ENCODE results near the gene SEMA7A.

The SEMA7A gene

DNA sequence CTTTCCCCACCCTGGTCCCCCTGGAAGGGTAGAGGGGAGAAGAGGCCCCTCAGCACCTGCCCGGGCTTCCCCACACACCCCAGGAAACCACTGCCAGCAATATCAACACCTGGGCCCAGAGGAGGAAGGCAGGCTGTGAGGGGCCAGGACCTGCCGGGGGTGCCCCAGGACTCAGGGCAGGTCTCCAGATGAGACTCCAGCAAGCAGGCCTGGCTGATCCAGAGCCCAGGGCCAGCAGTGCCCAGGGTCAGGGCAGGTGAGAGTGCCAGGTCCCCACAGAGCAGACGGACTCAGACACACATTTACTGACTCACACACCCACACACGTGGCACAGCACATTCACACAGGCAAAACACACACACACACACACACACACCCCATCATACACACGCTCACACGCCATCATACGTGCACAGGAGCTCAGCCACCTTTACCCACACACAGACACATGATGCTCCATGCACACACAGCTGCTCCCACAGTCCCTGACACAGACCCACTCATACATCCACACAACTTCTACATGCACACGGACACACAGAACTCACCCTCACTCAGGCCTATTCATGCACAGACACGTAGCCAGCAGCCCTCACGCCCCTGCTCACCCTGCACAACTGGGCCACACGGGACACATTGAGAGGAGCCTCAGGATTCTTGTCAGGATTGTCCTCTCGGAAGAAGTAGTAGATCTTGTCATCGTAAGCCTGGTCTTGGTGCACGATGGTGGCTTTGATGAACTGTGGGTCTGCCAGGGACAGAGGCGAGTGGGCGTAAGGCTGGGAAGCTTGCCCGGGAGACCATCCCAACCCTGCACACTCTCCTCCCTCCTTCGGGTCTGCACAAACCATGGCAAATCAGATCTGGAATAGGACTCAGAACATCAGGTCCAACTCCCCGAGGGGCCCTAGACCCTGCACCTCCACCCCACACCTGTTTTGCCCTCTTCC is 17.5 kb downstream of the SEMA7A start:
- Histone ChIP-seq H3K27ac (no peak overlapping the region), H3K4me3 (ENCODE audit: low read depth, low read length) (no peak overlapping the region), H3K27me3 (replicated peaks) (no peaks in the 10 kb centered on the region), H3K36me3 (replicated peaks) (peaks cover 54% of the 10 kb centered on the region)
- DNase-seq = no peak
- TF ChIP-seq, protein P1, sequence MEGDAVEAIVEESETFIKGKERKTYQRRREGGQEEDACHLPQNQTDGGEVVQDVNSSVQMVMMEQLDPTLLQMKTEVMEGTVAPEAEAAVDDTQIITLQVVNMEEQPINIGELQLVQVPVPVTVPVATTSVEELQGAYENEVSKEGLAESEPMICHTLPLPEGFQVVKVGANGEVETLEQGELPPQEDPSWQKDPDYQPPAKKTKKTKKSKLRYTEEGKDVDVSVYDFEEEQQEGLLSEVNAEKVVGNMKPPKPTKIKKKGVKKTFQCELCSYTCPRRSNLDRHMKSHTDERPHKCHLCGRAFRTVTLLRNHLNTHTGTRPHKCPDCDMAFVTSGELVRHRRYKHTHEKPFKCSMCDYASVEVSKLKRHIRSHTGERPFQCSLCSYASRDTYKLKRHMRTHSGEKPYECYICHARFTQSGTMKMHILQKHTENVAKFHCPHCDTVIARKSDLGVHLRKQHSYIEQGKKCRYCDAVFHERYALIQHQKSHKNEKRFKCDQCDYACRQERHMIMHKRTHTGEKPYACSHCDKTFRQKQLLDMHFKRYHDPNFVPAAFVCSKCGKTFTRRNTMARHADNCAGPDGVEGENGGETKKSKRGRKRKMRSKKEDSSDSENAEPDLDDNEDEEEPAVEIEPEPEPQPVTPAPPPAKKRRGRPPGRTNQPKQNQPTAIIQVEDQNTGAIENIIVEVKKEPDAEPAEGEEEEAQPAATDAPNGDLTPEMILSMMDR (IDR thresholded peaks at IDR 0.05; ENCODE audit: low read depth, low read length, missing control alignments) = no peak
- in situ Hi-C loops (cut with HindIII; ENCODE audit: low pct_ligation_motif_present, low sequenced_read_pairs) = no loop called here

DNA sequence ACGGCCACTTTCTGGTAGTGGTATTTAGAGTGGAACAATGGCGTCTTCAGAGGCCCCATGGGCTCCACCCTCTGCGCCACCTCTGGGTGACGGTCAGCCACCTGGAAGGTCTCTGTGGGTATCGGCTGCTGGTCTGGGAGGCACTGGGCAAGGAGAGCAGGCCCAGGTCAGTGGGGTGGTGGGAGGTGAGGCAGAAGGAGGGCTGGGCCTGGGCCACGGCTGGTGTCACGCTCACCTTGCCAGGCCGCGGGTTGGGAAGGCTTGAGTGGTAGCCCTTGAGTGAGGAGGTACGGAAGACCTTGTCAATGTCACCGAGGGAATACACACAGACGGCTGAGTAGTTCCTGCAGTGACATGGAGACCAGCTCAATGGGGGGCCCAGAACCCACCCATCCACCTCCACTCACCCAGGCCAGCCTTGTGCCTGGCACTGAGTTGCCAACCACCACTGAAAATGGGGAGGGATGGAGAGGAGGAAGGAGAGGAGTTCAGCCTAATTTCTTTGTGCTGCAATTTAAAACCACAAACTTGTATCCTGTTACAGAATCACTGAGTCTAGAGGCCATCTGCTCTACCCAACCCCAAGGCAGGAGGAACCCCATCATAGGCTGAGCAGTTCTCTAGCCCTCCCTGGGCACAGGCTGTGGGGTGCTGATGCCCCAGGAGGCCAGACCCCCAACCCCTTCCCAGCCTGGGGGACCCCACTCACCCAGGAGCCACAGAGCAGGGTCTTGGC is 19.0 kb downstream of the SEMA7A start:
- Histone ChIP-seq H3K36me3 (replicated peaks) (peaks cover 67% of the 10 kb centered on the region), H3K4me3 (ENCODE audit: low read depth, low read length) (no peak overlapping the region), H3K27ac (no peak overlapping the region), H3K27me3 (replicated peaks) (no peaks in the 10 kb centered on the region)
- no peak for DNase-seq
- TF ChIP-seq, protein P1 (IDR thresholded peaks at IDR 0.05; ENCODE audit: low read depth, low read length, missing control alignments) = no peak
- in situ Hi-C loops (cut with HindIII; ENCODE audit: low pct_ligation_motif_present, low sequenced_read_pairs) = no loop called here

DNA sequence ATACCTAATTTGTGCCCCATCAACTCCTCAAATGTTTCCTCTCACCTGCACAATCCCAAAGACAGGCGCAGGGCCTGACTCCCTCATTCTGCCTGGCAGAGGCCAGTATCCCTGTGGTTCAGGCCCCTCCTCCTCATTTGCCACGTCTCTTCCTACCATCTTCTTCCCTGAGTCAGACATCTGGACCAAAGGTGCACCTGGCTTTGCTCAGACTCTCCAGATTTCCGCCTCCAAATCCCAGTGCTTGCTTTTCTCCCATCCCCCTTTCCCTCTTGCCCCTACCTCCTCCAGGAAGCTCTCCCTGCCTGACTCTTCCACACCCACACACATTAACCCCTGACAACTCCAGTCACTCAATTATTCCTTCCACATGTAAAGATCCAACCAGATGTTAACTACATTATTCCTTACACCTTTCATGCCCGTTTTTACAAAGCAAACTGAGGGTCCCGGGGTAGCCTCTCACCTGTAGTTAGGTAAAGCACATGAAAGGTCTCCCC is 19.6 kb downstream of the SEMA7A start:
- no peak overlapping the region for H3K4me3 ChIP-seq (ENCODE audit: low read depth, low read length)
- in situ Hi-C loops (cut with HindIII; ENCODE audit: low pct_ligation_motif_present, low sequenced_read_pairs) = no loop called here
- TF ChIP-seq, protein P1 (IDR thresholded peaks at IDR 0.05; ENCODE audit: low read depth, low read length, missing control alignments) = no peak
- H3K27me3 ChIP-seq (replicated peaks) = no peaks in the 10 kb centered on the region
- no peak overlapping the region for H3K27ac ChIP-seq
- peaks cover 67% of the 10 kb centered on the region for H3K36me3 ChIP-seq (replicated peaks)
- DNase-seq = no peak

DNA sequence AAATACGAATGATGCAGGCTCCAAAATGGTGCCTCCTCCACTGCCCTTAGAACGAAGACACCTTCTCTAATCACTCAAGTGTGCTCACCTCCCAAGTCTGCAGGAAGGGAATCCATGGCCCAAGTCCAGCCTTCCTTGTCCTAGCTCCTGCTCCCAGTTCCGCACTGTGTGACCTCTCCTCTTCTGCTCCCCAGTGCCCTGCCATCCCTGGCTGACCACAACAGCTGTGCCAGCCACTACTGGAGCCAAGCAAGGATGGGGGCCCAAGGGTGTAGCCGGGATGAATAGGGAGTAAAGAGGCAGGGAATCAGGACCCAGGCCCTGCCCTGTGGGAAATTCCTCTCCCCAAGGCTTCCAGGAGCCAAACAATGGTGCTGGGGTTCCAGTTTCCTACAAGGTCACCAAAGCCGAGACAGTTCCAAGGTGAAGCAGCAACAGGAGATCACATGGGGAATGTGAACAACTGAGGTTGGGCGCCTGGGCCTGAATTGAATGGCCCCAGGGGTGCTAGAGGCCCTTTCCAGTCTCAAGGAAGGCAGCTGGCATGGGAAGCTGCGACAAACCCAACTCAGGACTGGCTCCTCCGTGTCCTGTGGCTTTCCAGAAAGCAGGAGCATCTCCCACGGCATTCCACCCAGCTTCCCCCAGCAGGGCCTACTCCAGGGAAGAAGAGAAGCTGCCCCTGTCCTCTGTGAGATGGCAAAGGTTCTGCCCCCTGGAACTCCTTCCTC is 20.2 kb downstream of the SEMA7A start:
- Histone ChIP-seq H3K36me3 (replicated peaks) (peaks cover 67% of the 10 kb centered on the region), H3K4me3 (ENCODE audit: low read depth, low read length) (no peak overlapping the region), H3K27ac (no peak overlapping the region), H3K27me3 (replicated peaks) (no peaks in the 10 kb centered on the region)
- TF ChIP-seq, protein P1 (IDR thresholded peaks at IDR 0.05; ENCODE audit: low read depth, low read length, missing control alignments) = no peak
- DNase-seq = no peak
- in situ Hi-C loops (cut with HindIII; ENCODE audit: low pct_ligation_motif_present, low sequenced_read_pairs) = no loop called here

DNA sequence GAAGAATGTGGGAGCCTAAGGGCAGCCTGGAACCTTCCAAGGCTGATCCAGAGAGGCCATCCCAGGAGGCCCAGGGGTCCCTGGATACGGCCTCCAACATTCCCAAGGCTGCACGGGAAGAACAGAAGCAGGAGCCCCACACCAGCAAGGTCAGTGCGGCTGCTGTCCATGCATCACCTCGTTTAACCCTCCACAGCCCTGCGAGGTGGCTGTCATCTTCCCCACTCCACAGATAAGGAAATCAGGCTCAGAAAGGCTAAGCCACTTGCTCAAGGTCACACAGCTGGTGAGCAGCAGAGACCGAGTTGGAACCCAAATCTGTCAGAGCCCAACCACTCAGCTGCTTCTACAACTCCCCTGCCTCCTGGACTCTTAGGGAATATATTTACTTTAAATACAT is 21.6 kb downstream of the SEMA7A start:
- H3K27ac ChIP-seq = no peak overlapping the region

More for the DNA sequence above, 21.6 kb downstream of the SEMA7A start:
- Histone ChIP-seq H3K4me3 (ENCODE audit: low read depth, low read length) (no peak overlapping the region), H3K27me3 (replicated peaks) (no peaks in the 10 kb centered on the region), H3K36me3 (replicated peaks) (peaks cover 62% of the 10 kb centered on the region)
- DNase-seq = no peak
- TF ChIP-seq, protein P1 (IDR thresholded peaks at IDR 0.05; ENCODE audit: low read depth, low read length, missing control alignments) = no peak
- in situ Hi-C loops (cut with HindIII; ENCODE audit: low pct_ligation_motif_present, low sequenced_read_pairs) = no loop called here
